Left lung (tissue), 10 donors: ENCODE results near the gene CYTH4. TPM values are rescaled to one million over a fixed set of nuclear protein-coding genes. Genes with fewer than 3 reads are reported as not detected.

Source experiments
- ATAC-seq: fragments of 200-7000 bp; cut with Tn5 transposase; one replicate; pipeline ENCODE4 v1.9.1; 2020; ENCODE audit warnings: moderate library complexity
- DNase-seq, 4 donors: peaks; one replicate each; pipeline ENCODE4 v3.0.0-alpha.2; 2013 to 2020
- H3K27ac ChIP-seq, 2 donors: fragments of 200-600 bp; sonication (generic) in 1 of 2; one replicate each; pipeline versions ENCODE4 v1.5.0 to v1.8.0; 2020 to 2021
- H3K27me3 ChIP-seq, 2 donors: fragments of 200-600 bp; sonication (generic) in 1 of 2; one replicate each; pipeline versions ENCODE4 v1.5.0 to v1.8.0; 2020 to 2021
- H3K36me3 ChIP-seq, 2 donors: fragments of 200-600 bp; sonication (generic) in 1 of 2; one replicate each; pipeline versions ENCODE4 v1.5.0 to v1.8.0; 2020 to 2021
- H3K4me1 ChIP-seq, 2 donors: fragments of 200-600 bp; one replicate each; pipeline ENCODE4 v1.8.0; 2021
- H3K4me3 ChIP-seq, 2 donors: fragments of 200-600 bp; sonication (generic) in 1 of 2; one replicate each; pipeline versions ENCODE4 v1.5.0 to v1.8.0; 2020 to 2021; ENCODE audit warnings: mild to moderate bottlenecking in 1 of 2
- H3K9me3 ChIP-seq, 2 donors: fragments of 200-600 bp; sonication (generic) in 1 of 2; one replicate each; pipeline versions ENCODE4 v1.5.0 to v1.8.0; 2020 to 2021
- CTCF ChIP-seq, 2 donors: fragments of 200-600 bp; sonication (generic) in 1 of 2; IDR thresholded peaks; one replicate each; pipeline versions ENCODE4 v1.5.0 to v1.8.0; 2021; ENCODE audit warnings: antibody characterized with exemption in 2 of 2
- intact Hi-C, 2 donors: fragments of 100-400 bp; cut with DNase I; formaldehyde crosslinking; loops; one replicate each; pipeline versions ENCODE4 v1.11.2 to v1.14.2; 2022
- polyA plus RNA-seq, 6 donors: library from polyadenylated mRNA; unstranded; fragments of 120-200 nt; gene quantifications; one replicate each; pipeline ENCODE4 v1.2.1, GENCODE V29; 2013; ENCODE audit not compliant: insufficient read length in 6 of 6
- total RNA-seq, 2 donors: library from RNA; stranded (reverse); fragmentation: NEBNext Ultra II Directional; extraction: Animal tissue kit (Norgen Biotek cat#: 25700); gene quantifications; one replicate each; pipeline ENCODE4 v1.2.1, GENCODE V29; 2021
- donor health status: DM: no; HTN: yes; CAD: no.
- donor health status: DM: no; HTN: no; CAD: no.

CYTH4 gene
- total and polyA plus RNA-seq, 8 donors, result 4.7 to 63.4 (median 6.1) TPM

- TF ChIP-seq CTCF (IDR thresholded peaks at IDR 0.05), result no peak
- no peaks in the 10 kb centered on the region for H3K9me3 ChIP-seq
- ATAC-seq (no peak), DNase-seq (no peak)
- H3K27me3 ChIP-seq, result peaks cover 0 to 24% of the 10 kb centered on the region in 2 donors
- no peak overlapping the region for H3K4me3 ChIP-seq
- no peaks in the 10 kb centered on the region for H3K36me3 ChIP-seq
- H3K27ac ChIP-seq, result no peak overlapping the region
- intact Hi-C loops, result no loop called here
- peaks cover 0 to 6% of the 10 kb centered on the region in 2 donors for H3K4me1 ChIP-seq
These were observed 64.2 kb downstream of the CYTH4 start for GRCh38 chr22:37346505-37346895.

DNA sequence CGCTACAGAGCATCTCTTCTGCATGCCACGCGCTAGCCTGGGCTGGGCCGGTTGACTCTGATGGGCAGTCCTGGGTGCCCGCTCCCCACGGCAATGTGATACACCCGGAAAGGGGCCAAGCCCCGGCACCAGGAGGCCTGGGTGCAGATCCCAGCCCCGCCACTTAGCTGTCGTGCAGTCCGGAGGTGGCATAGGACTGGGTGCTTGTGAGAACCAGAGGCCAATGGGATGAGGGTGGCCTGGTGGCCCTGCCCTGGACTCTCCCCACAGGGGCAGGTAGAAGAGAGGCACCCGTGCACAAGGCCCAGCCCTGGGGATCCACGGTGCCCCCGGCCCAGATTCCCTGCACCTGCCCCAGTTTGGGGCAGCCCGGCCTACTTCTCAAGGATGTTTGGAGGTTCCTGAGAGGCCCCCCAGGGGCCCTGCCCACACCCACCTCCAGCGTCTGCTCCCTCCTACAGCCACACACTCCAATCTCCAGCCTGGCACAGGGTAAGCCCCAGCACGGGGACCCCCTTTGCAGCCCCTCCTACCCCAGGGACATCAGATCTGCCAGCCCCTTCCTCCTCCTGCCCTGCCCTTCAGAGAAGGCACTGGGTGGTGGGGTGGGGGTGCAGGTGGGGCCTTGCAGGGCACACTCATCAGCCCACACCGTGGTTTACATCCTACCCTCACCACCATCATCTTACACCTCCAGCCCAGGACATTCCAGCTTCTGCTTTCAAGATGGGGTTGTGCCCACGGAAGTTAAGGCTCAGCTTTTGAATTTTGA lies 66.9 kb downstream of the CYTH4 start:
- H3K27ac ChIP-seq, result no peak overlapping the region
- no peaks in the 10 kb centered on the region for H3K36me3 ChIP-seq
- H3K9me3 ChIP-seq, result no peaks in the 10 kb centered on the region
- ATAC-seq (no peak), DNase-seq (no peak)
- intact Hi-C loops, result no loop called here
- H3K27me3 ChIP-seq, result peaks cover 0 to 5% of the 10 kb centered on the region in 2 donors
- TF ChIP-seq CTCF (IDR thresholded peaks at IDR 0.05), result no peak
- peaks cover 0 to 6% of the 10 kb centered on the region in 2 donors for H3K4me1 ChIP-seq
- no peak overlapping the region for H3K4me3 ChIP-seq

DNA sequence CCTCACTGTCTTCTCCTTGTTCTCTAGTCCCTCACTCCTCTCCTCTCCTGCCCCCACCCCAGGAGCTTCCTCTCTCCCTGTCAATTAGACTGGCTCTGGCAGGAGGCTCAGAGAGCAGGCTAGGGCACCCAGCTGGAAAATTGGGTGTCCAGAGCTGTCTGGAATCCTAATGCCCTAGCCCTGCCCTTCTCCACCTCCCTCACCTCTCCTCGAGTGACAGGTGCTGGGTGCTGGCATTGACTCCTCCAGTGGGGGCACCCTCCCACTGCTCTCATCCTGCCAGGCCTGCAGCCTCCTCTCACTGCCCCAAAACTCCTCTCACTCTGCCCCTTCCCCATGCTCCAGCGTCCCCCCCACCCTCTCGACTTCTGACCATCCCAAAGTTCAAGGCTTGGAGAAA lies 68.9 kb downstream of the CYTH4 start:
- peaks cover 0 to 4% of the 10 kb centered on the region in 2 donors for H3K4me1 ChIP-seq
- TF ChIP-seq CTCF (IDR thresholded peaks at IDR 0.05), result no peak
- no peaks in the 10 kb centered on the region for H3K27me3 ChIP-seq
- no peak overlapping the region for H3K4me3 ChIP-seq
- ATAC-seq (no peak), DNase-seq (no peak)
- no peak overlapping the region for H3K27ac ChIP-seq
- H3K36me3 ChIP-seq, result no peaks in the 10 kb centered on the region
- intact Hi-C loops, result no loop called here
- H3K9me3 ChIP-seq, result no peaks in the 10 kb centered on the region

DNA sequence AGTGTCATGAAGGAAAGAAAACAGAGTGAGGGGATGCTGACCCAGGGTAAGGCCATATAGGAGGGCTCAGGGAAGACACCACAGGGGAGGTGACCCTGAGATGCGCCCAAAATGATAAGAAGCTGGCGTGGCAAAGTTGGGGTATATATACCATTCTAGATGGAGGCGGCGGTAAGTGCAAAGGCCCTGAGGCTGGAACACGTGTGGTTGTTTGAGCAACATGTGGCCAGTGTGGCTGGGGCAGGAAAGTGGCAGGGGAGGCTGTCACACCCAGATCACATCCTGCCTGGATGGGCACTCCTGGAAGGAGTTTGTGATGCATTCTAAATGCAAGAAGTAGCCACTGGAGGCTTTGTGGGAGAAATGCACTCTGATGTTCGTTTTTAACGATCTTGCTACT lies 70.2 kb downstream of the CYTH4 start:
- no peak for TF ChIP-seq CTCF (IDR thresholded peaks at IDR 0.05)
- ATAC-seq, result no peak
- no peak overlapping the region for H3K4me3 ChIP-seq

GRCh38 chr22:37353839-37354238 lies 71.5 kb downstream of the CYTH4 start:
- no peak overlapping the region for H3K27ac ChIP-seq
- intact Hi-C loops, result no loop called here
- no peaks in the 10 kb centered on the region for H3K4me1 ChIP-seq
- no peaks in the 10 kb centered on the region for H3K36me3 ChIP-seq
- no peak overlapping the region for H3K4me3 ChIP-seq
- ATAC-seq, result no peak
- DNase-seq, result no peak
- no peaks in the 10 kb centered on the region for H3K9me3 ChIP-seq
- H3K27me3 ChIP-seq, result no peaks in the 10 kb centered on the region
- TF ChIP-seq CTCF (IDR thresholded peaks at IDR 0.05), result no peak

More for the DNA sequence above, 70.2 kb downstream of the CYTH4 start:
- H3K4me1 ChIP-seq, result no peaks in the 10 kb centered on the region
- DNase-seq, result no peak
- H3K9me3 ChIP-seq, result no peaks in the 10 kb centered on the region
- H3K27me3 ChIP-seq, result no peaks in the 10 kb centered on the region
- H3K27ac ChIP-seq, result no peak overlapping the region
- no peaks in the 10 kb centered on the region for H3K36me3 ChIP-seq
- intact Hi-C loops, result no loop called here
